Measurements from ENCODE around the gene CA11. TPM values are rescaled to one million over a fixed set of nuclear protein-coding genes. Genes with fewer than 3 reads are reported as not detected.

The CA11 gene
- total and polyA plus RNA-seq, 2 of the 8 experiments (the other 6 are each of a cell fraction or from before 2014, with no cell fraction given), result 51.7 to 71.4 TPM

- Histone ChIP-seq H4K8ac (ENCODE audit: extremely low read depth, insufficient read depth, low read length) (no peak overlapping the region), H2BK15ac (ENCODE audit: low read length) (no peak overlapping the region), H3K56ac (replicated peaks; ENCODE audit: insufficient read length, low read depth, low read length) (no peak overlapping the region), H2BK120ac (replicated peaks; ENCODE audit: low read depth, low read length) (no peak overlapping the region), H4K91ac (replicated peaks; ENCODE audit: insufficient read length, low read length) (no peak overlapping the region), H3K79me1 (ENCODE audit: low read depth, low read length) (no peaks in the 10 kb centered on the region), H3K9ac (replicated peaks in 1 of 4; ENCODE audit: extremely low read depth in 1 of 4, low read depth in 3 of 4, low read length in 3 of 4) (no peak overlapping the region), H3K23ac (ENCODE audit: insufficient read length) (no peak overlapping the region), H3K4me3 (ENCODE audit: extremely low read depth in 1 of 4, insufficient read depth in 2 of 4, low read depth in 3 of 4, low read length in 4 of 4) (no peak overlapping the region), H3K14ac (ENCODE audit: insufficient read length) (no peak overlapping the region), H3K36me3 (ENCODE audit: control insufficient read depth in 2 of 4, insufficient read depth in 4 of 4, low read length in 3 of 4) (no peaks in the 10 kb centered on the region), H3K18ac (ENCODE audit: extremely low read depth, low read length) (no peak overlapping the region), H2BK5ac (ENCODE audit: low read depth, low read length) (no peak overlapping the region), H3K4ac (replicated peaks; ENCODE audit: insufficient read length, low read depth, low read length) (no peak overlapping the region), H3K27me3 (replicated peaks in 1 of 4; ENCODE audit: control insufficient read depth in 3 of 4, extremely low read depth in 1 of 4, insufficient read depth in 3 of 4, low read length in 3 of 4) (no peaks in the 10 kb centered on the region), H2BK12ac (ENCODE audit: low read depth, low read length) (no peak overlapping the region), H3K27ac (ENCODE audit: low read depth, low read length) (no peak overlapping the region), H4K5ac (ENCODE audit: insufficient read length, low read depth, low read length) (no peak overlapping the region), H3K9me3 (ENCODE audit: insufficient read depth in 2 of 2, low read depth in 1 of 2, low read length in 1 of 2) (no peaks in the 10 kb centered on the region), H3K79me2 (ENCODE audit: control insufficient read depth in 1 of 2, insufficient read depth in 2 of 2, low read length in 2 of 2) (peaks cover 0 to 11% of the 10 kb centered on the region in 2 experiments; a peak in 2 of 4 replicates), H4K20me1 (replicated peaks in 1 of 2; ENCODE audit: control insufficient read depth in 1 of 2, insufficient read depth in 2 of 2, low read length in 2 of 2) (no peaks in the 10 kb centered on the region), H2AFZ (ENCODE audit: low read length) (no peak overlapping the region), H3K4me1 (replicated peaks in 1 of 4; ENCODE audit: control insufficient read depth in 3 of 4, insufficient read depth in 4 of 4, low read length in 3 of 4) (peaks cover 5 to 22% (median 10%) of the 10 kb centered on the region in 4 experiments), H2BK20ac (ENCODE audit: low read length) (no peak overlapping the region), H2AK5ac (ENCODE audit: low read depth, low read length) (no peak overlapping the region), H3K23me2 (ENCODE audit: low read depth, low read length) (peaks cover 21% of the 10 kb centered on the region), H3K4me2 (ENCODE audit: insufficient read depth in 1 of 2, low read depth in 2 of 2, low read length in 2 of 2) (no peak overlapping the region)
- CTCF ChIA-PET (ENCODE audit: partially characterized antibody), result interaction anchor here (0.6 to 1.4 kb wide), 2 partner anchors 12 to 203 kb away, joined by 3 to 4 read pairs; no protein-coding TSS in a partner anchor
- no peak for DNase-seq (ENCODE audit: low read depth in 1 of 2, low spot score in 2 of 2)
- no peak for FAIRE-seq
- POLR2A ChIA-PET (ENCODE audit: partially characterized antibody), result interaction anchor here (0.7 to 5.6 kb wide), 5 partner anchors 11 to 54 kb away, joined by 3 to 28 read pairs (median 3); partner anchors contain the start of genes FUT2 and SPHK2
- 100% methylated on average over 2 of the region's 2 CpGs; no CpG with 5 or more reads in 1 of the 2 experiments for WGBS, 2 experiments (ENCODE audit: extremely low coverage in 1 of 2, insufficient coverage in 1 of 2, insufficient read length in 1 of 2, insufficient replicate concordance in 2 of 2, low coverage in 1 of 2, low lambda C conversion rate in 2 of 2, missing lambda C conversion rate in 1 of 2)
- TF ChIP-seq E2F6 (IDR thresholded peaks at IDR 0.05), result no peak
- no peak for TF ChIP-seq SIX5 (IDR thresholded peaks at IDR 0.05; ENCODE audit: low read depth, low read length)
- TF ChIP-seq JUN (IDR thresholded peaks at IDR 0.05; ENCODE audit: low read depth, low read length), result no peak
- no peak for TF ChIP-seq POLR2AphosphoS5 (IDR thresholded peaks at IDR 0.05; ENCODE audit: low read depth, low read length)
- no peak for TF ChIP-seq RBBP5 (IDR thresholded peaks at IDR 0.05; ENCODE audit: borderline replicate concordance, low read depth, low read length)
- TF ChIP-seq KDM5A (IDR thresholded peaks at IDR 0.05; ENCODE audit: low read length), result no peak
- no peak for TF ChIP-seq ATF3 (IDR thresholded peaks at IDR 0.05; ENCODE audit: insufficient read depth, low read depth, low read length)
- TF ChIP-seq SRF (IDR thresholded peaks at IDR 0.05; ENCODE audit: low read depth, low read length), result no peak
- no peak for TF ChIP-seq SP4 (IDR thresholded peaks at IDR 0.05; ENCODE audit: low read length)
- no peak for TF ChIP-seq SUZ12 (IDR thresholded peaks at IDR 0.05; ENCODE audit: low read length)
- no peak for TF ChIP-seq ZNF274 (IDR thresholded peaks at IDR 0.05; ENCODE audit: borderline replicate concordance, extremely low read depth, low read length)
- no peak for TF ChIP-seq SP2 (IDR thresholded peaks at IDR 0.05; ENCODE audit: low read length)
These were observed 4.1 kb downstream of the CA11 start for GRCh38 chr19:48641850-48642249.

All from H1 (cell line).